ENCODE results near the gene UBA6. TPM values are rescaled to one million over a fixed set of nuclear protein-coding genes. Genes with fewer than 3 reads are reported as not detected.

UBA6 gene
- total and polyA plus RNA-seq, 9 of the 15 experiments (the other 6 are each of a cell fraction or from before 2014, with no cell fraction given): 22.9 to 139 (median 94.6) TPM

GRCh38 chr4:67700738-67701516, at the start of gene UBA6 (continued):
- peak; percentile 39; the same call in 1 of the 2 replicates for TF ChIP-seq ZBTB33 (CRISPR knock-in tag; IDR thresholded peaks at IDR 0.05)
- peak in 1 of 2 experiments; percentile 60; a peak in 1 of 3 replicates for TF ChIP-seq CBX3 (IDR thresholded peaks at IDR 0.05; ENCODE audit: borderline replicate concordance in 1 of 2, low read length in 2 of 2)
- no peak for TF ChIP-seq MEF2D (tag; conservative IDR thresholded peaks at IDR 0.05; ENCODE audit: low read depth)
- no peak for TF ChIP-seq ZNF41 (CRISPR knock-in tag; conservative IDR thresholded peaks at IDR 0.05)
- TF ChIP-seq NEUROD1 (IDR thresholded peaks at IDR 0.05; ENCODE audit: borderline replicate concordance, low read depth, low read length, partially characterized antibody): peak; percentile 47
- TF ChIP-seq CAMTA2 (CRISPR knock-in tag; conservative IDR thresholded peaks at IDR 0.05): no peak
- TF ChIP-seq FOXA1 (IDR thresholded peaks at IDR 0.05; ENCODE audit: borderline replicate concordance): no peak
- peak; percentile 76; the same call in 1 of the 2 replicates for TF ChIP-seq KLF6 (CRISPR knock-in tag; IDR thresholded peaks at IDR 0.05; ENCODE audit: borderline replicate concordance)
- TF ChIP-seq ATF7 (IDR thresholded peaks at IDR 0.05): peak; percentile 70
- no peak for TF ChIP-seq C11orf30 (IDR thresholded peaks at IDR 0.05; ENCODE audit: low read depth)
- no peak for TF ChIP-seq PTTG1 (tag; IDR thresholded peaks at IDR 0.05; ENCODE audit: low read depth)
- TF ChIP-seq HDGF (IDR thresholded peaks at IDR 0.05): no peak
- TF ChIP-seq MTA2 (IDR thresholded peaks at IDR 0.05; ENCODE audit: low read depth): no peak
- TF ChIP-seq ZC3H11A (IDR thresholded peaks at IDR 0.05; ENCODE audit: low read depth, low read length): no peak
- peak; percentile 32; the same call in 1 of the 2 replicates for TF ChIP-seq JUN (IDR thresholded peaks at IDR 0.05; ENCODE audit: borderline replicate concordance, low read depth, low read length)
- no peak for TF ChIP-seq JUN (CRISPR knock-in tag; IDR thresholded peaks at IDR 0.05; ENCODE audit: borderline replicate concordance)
- TF ChIP-seq HMG20B (CRISPR knock-in tag; IDR thresholded peaks at IDR 0.05): no peak
- TF ChIP-seq SRSF1 (IDR thresholded peaks at IDR 0.05; ENCODE audit: low read depth, low read length): no peak
- no peak for TF ChIP-seq ZNF224 (CRISPR knock-in tag; IDR thresholded peaks at IDR 0.05)
- TF ChIP-seq RREB1 (CRISPR knock-in tag; IDR thresholded peaks at IDR 0.05): no peak
- TF ChIP-seq CHCHD3 (CRISPR knock-in tag; IDR thresholded peaks at IDR 0.05): peak; percentile 83; the same call in 1 of the 2 replicates
- no peak for TF ChIP-seq TFAM (CRISPR knock-in tag; conservative IDR thresholded peaks at IDR 0.05)

Data from K562 (cell line).